ENCODE data around the gene ZCCHC7. TPM values are rescaled to one million over a fixed set of nuclear protein-coding genes. Genes with fewer than 3 reads are reported as not detected.
A peak's percentile ranks its signal among the peaks of the same experiment; 100 is the strongest.
"Not testable (repeated sequence)": the region's sequence is repeated elsewhere in the genome, so short reads cannot be mapped to it uniquely, and the experiment has no call there.

Gene ZCCHC7
- total RNA-seq, 1 donor from 2014 or later = 26.9 TPM

DNA sequence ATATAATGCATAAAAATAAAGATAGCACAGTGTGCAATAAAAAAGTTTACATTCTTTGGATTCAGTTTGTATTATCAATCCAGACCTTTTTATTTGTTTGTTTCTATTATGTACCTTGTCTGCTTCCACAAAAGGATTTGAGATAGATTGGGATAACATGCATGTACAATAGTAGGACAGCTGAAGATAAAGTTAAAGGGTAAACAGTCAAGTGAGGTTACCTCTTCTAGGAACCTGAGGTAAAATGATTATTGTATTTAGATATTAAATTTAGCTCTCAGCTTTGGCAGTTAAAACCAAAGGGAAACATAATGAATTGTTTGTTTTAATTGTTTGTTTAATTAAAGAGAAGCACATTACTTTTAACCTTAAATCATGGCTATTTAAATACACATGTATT is 81.7 kb downstream of the ZCCHC7 start:
- FAIRE-seq (no peak), DNase-seq (ENCODE audit: low read depth) (no peak)
- TF ChIP-seq, protein P1, sequence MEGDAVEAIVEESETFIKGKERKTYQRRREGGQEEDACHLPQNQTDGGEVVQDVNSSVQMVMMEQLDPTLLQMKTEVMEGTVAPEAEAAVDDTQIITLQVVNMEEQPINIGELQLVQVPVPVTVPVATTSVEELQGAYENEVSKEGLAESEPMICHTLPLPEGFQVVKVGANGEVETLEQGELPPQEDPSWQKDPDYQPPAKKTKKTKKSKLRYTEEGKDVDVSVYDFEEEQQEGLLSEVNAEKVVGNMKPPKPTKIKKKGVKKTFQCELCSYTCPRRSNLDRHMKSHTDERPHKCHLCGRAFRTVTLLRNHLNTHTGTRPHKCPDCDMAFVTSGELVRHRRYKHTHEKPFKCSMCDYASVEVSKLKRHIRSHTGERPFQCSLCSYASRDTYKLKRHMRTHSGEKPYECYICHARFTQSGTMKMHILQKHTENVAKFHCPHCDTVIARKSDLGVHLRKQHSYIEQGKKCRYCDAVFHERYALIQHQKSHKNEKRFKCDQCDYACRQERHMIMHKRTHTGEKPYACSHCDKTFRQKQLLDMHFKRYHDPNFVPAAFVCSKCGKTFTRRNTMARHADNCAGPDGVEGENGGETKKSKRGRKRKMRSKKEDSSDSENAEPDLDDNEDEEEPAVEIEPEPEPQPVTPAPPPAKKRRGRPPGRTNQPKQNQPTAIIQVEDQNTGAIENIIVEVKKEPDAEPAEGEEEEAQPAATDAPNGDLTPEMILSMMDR (IDR thresholded peaks at IDR 0.05; ENCODE audit: insufficient read depth, low read length, severe bottlenecking) = no peak
- H3K36me3 ChIP-seq (ENCODE audit: control insufficient read depth, insufficient read depth, low read length) = no peaks in the 10 kb centered on the region
- H3K4me3 ChIP-seq (ENCODE audit: low read depth, low read length) = no peak overlapping the region
- H3K27me3 ChIP-seq (ENCODE audit: control insufficient read depth, insufficient read depth, low read length) = no peaks in the 10 kb centered on the region

DNA sequence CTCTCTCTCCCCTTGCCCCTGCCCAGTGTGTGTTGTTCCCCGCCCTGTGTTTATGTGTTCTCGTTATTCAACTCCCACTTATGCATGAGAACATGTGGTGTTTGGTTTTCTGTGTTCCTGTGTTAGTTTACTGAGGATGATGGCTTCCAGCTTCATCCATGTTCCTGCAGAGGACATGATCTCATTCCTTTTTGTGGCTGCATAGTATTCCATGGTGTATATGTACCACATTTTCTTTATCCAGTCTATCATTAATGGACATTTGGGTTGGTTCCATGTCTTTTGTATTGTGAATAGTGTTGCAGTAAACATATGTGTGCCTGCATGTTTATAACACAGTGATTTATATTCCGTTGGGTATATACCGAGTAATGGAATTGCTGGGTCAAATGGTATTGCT is 83.1 kb downstream of the ZCCHC7 start:
- H3K36me3 ChIP-seq (ENCODE audit: control insufficient read depth, insufficient read depth, low read length); H3K27me3 ChIP-seq (ENCODE audit: control insufficient read depth, insufficient read depth, low read length); DNase-seq (ENCODE audit: low read depth); FAIRE-seq; H3K4me3 ChIP-seq (ENCODE audit: low read depth, low read length): not testable (repeated sequence)

- TF ChIP-seq, protein P1 (IDR thresholded peaks at IDR 0.05; ENCODE audit: insufficient read depth, low read length, severe bottlenecking) = no peak
- FAIRE-seq (no peak), DNase-seq (ENCODE audit: low read depth) (no peak)
- H3K4me3 ChIP-seq (ENCODE audit: low read depth, low read length) = no peak overlapping the region
- H3K36me3 ChIP-seq (ENCODE audit: control insufficient read depth, insufficient read depth, low read length) = no peaks in the 10 kb centered on the region
- H3K27me3 ChIP-seq (ENCODE audit: control insufficient read depth, insufficient read depth, low read length) = no peaks in the 10 kb centered on the region
Observed at GRCh38 chr9:37206121-37206620, 85.8 kb downstream of the ZCCHC7 start.

DNA sequence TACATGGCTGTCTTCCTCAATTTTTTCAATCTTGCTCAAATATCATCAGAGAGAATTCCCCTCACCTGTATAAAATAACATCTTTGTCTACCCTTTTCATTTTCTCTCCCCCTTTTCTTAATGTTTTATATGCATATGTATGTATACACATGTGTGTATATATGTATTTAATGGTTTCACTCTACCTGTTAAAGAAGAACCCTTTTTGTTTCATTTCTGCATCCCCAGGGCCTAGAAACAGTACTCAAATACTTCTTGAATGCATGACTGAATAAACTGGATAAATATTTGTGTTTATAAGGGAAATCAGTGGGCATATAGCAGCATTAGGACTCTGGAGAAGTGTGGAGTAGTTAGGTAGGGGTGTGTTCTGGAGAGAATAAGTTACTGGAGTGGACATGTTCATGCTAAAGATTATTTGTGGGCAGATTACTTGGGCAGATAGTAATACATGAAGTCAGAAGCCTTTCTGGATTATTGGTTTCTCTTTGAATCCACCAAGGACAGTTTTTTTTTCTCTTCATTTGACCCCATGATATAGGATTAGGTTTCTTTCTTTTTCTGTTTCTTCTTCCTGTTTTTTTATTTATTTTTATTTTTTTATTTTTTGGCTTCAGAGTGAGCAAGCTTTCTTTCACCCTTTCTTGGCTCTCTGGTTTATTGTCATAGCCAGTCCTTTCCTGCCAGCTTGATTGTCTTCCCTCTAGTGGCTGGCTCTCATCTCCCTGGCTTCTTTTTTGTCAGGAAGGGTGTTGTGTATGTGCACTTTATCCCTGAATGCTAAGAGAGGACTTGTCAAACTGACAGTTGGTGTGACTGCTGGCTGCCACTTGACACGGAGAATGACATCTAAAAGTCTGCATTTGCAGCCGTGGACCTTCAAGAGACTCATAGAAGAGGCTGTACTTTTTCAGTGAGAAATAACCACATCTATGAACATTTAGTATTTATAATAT is 89.3 kb downstream of the ZCCHC7 start:
- TF ChIP-seq, protein P1 (IDR thresholded peaks at IDR 0.05; ENCODE audit: insufficient read depth, low read length, severe bottlenecking) = no peak
- Histone ChIP-seq H3K4me3 (ENCODE audit: low read depth, low read length) (no peak overlapping the region), H3K36me3 (ENCODE audit: control insufficient read depth, insufficient read depth, low read length) (no peaks in the 10 kb centered on the region), H3K27me3 (ENCODE audit: control insufficient read depth, insufficient read depth, low read length) (no peaks in the 10 kb centered on the region)
- FAIRE-seq (no peak), DNase-seq (ENCODE audit: low read depth) (peak; percentile 5)

- no peak for FAIRE-seq
- DNase-seq (ENCODE audit: low read depth) = no peak
- TF ChIP-seq, protein P1 (IDR thresholded peaks at IDR 0.05; ENCODE audit: insufficient read depth, low read length, severe bottlenecking) = no peak
- Histone ChIP-seq H3K27me3 (ENCODE audit: control insufficient read depth, insufficient read depth, low read length) (no peaks in the 10 kb centered on the region), H3K4me3 (ENCODE audit: low read depth, low read length) (no peak overlapping the region), H3K36me3 (ENCODE audit: control insufficient read depth, insufficient read depth, low read length) (no peaks in the 10 kb centered on the region)
Observed at GRCh38 chr9:37210737-37211523, 90.6 kb downstream of the ZCCHC7 start.

DNA sequence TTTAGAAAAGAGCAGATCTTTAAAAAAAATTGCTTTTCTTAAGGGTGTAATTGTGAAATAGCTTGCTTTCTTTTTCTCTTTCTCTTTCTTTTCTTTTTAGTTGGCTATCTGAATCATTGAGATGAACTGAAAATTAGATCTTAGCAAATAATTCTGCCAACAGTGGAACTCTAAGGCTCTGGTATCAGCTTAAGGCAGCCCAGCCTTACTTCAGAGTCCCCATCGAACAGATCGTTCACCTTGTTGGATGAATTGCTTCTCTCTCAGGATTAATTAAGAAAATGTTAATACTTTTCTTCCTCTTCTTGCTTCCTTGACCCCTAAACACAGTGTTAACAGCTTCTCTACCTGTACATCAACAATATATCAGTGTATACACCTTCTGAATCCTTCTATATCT is 92.1 kb downstream of the ZCCHC7 start:
- H3K36me3 ChIP-seq (ENCODE audit: control insufficient read depth, insufficient read depth, low read length) = no peaks in the 10 kb centered on the region
- FAIRE-seq (no peak), DNase-seq (ENCODE audit: low read depth) (no peak)
- TF ChIP-seq, protein P1 (IDR thresholded peaks at IDR 0.05; ENCODE audit: insufficient read depth, low read length, severe bottlenecking) = no peak
- no peak overlapping the region for H3K4me3 ChIP-seq (ENCODE audit: low read depth, low read length)
- H3K27me3 ChIP-seq (ENCODE audit: control insufficient read depth, insufficient read depth, low read length) = no peaks in the 10 kb centered on the region
